Measurements from ENCODE around the gene PID1.

PID1 gene, protein sequence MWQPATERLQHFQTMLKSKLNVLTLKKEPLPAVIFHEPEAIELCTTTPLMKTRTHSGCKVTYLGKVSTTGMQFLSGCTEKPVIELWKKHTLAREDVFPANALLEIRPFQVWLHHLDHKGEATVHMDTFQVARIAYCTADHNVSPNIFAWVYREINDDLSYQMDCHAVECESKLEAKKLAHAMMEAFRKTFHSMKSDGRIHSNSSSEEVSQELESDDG

GRCh38 chr2:229270551-229271410 lies at the start of gene PID1:
PID1 (minus strand) TSS chr2:229271287; CDS start chr2:229271043, 244 bp downstream.
- no peak within 1 kb of the TSS for H3K4me3 ChIP-seq (ENCODE audit: low read depth, low read length)
- TF ChIP-seq, protein P1, sequence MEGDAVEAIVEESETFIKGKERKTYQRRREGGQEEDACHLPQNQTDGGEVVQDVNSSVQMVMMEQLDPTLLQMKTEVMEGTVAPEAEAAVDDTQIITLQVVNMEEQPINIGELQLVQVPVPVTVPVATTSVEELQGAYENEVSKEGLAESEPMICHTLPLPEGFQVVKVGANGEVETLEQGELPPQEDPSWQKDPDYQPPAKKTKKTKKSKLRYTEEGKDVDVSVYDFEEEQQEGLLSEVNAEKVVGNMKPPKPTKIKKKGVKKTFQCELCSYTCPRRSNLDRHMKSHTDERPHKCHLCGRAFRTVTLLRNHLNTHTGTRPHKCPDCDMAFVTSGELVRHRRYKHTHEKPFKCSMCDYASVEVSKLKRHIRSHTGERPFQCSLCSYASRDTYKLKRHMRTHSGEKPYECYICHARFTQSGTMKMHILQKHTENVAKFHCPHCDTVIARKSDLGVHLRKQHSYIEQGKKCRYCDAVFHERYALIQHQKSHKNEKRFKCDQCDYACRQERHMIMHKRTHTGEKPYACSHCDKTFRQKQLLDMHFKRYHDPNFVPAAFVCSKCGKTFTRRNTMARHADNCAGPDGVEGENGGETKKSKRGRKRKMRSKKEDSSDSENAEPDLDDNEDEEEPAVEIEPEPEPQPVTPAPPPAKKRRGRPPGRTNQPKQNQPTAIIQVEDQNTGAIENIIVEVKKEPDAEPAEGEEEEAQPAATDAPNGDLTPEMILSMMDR (IDR thresholded peaks at IDR 0.05; ENCODE audit: borderline replicate concordance, insufficient read depth, low read depth, low read length): no peak

DNA sequence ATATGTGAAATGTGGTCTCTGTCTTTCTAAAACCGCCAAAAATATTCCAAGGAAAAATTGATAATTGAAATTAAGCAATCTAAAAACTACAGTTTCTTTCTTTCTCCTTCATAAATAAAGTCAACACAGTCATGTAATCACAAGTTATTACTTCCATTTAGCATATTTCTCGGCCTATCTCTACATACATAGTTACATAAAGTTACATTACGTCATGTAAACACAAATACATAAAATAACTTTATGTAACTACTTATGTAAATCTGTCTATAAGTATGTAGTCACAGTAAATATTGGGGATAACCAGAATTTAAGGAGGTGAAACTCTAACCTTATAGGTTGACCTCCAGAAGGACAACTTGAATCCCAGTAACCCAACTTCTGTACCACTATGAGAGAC lies 48.5 kb upstream of the PID1 start:
- TF ChIP-seq, protein P1 (IDR thresholded peaks at IDR 0.05; ENCODE audit: borderline replicate concordance, insufficient read depth, low read depth, low read length): no peak
- H3K4me3 ChIP-seq (ENCODE audit: low read depth, low read length): no peak overlapping the region

GRCh38 chr2:229314117-229314516 lies 43.0 kb upstream of the PID1 start:
- TF ChIP-seq, protein P1 (IDR thresholded peaks at IDR 0.05; ENCODE audit: borderline replicate concordance, insufficient read depth, low read depth, low read length): no peak
- H3K4me3 ChIP-seq (ENCODE audit: low read depth, low read length): no peak overlapping the region

DNA sequence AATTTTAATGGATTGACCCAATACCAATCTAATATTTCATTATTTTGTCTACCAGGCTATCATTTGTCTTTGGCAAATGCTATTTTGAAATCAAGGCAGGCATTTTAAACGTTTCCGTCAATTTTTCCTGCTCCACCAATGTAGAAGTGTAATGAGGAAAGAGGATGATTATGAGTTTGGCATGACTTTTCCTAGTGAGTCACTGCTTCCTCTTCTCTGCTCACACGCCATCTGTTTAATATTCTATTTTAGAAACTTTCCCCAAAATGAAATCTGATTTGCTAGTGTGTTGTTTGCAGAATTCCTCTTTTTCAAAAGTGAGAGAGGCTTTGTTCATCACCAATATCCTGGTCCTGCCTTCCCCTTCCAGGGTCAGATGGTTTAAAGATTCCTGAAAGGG lies 42.5 kb upstream of the PID1 start:
- TF ChIP-seq, protein P1 (IDR thresholded peaks at IDR 0.05; ENCODE audit: borderline replicate concordance, insufficient read depth, low read depth, low read length): no peak
- H3K4me3 ChIP-seq (ENCODE audit: low read depth, low read length): no peak overlapping the region

DNA sequence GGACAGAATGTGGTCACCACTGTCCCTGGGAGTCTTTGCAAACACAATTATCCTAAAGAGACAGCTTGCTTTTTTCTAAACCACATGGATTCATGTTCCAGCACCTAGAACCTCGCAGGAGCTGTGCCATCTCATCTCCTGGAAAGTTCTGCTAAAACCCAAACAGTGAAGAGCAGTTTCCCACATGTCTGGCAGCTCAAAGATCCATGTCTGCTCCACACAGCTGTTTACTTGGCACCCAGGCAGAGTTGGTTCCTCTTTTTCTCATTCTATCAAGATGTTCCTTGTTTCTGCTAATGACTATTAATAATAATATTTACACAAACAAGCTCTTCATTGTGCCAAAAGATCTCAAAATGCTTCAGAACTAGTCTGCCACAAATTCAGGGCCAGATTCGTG lies 30.1 kb upstream of the PID1 start:
- TF ChIP-seq, protein P1 (IDR thresholded peaks at IDR 0.05; ENCODE audit: borderline replicate concordance, insufficient read depth, low read depth, low read length): no peak

GRCh38 chr2:229300790-229301189 lies 29.7 kb upstream of the PID1 start:
- TF ChIP-seq, protein P1 (IDR thresholded peaks at IDR 0.05; ENCODE audit: borderline replicate concordance, insufficient read depth, low read depth, low read length): no peak
- no peak overlapping the region for H3K4me3 ChIP-seq (ENCODE audit: low read depth, low read length)

More for the DNA sequence above, 30.1 kb upstream of the PID1 start:
- H3K4me3 ChIP-seq (ENCODE audit: low read depth, low read length): no peak overlapping the region

Measured in GM12875 (cell line).